Caco-2 (cell line): ENCODE data around the gene PDE10A. TPM values are rescaled to one million over a fixed set of nuclear protein-coding genes. Genes with fewer than 3 reads are reported as not detected.

Experiments used
- BruUV-seq: library from RNA; stranded (reverse); fragments of 400-500 nt; replicated peaks from 2 replicates; lab custom pipeline; 2021; lab: Mats Ljungman, UMichigan
- CTCF ChIA-PET: fragments of 300-600 bp; sonication (Branson Sonifier 250); formaldehyde crosslinking; loops from one replicate; lab custom pipeline; 2022; ENCODE audit warnings: antibody characterized with exemption; lab: Charles Lee
- POLR2A ChIA-PET: fragments of 300-600 bp; sonication (Branson Sonifier 250); formaldehyde crosslinking; loops from one replicate; lab custom pipeline; 2022; ENCODE audit warnings: antibody characterized with exemption; lab: Charles Lee
- DNase-seq, 2 experiments: peaks; one replicate each; pipeline versions ENCODE4 v3.0.0 to v3.0.0-alpha.2; 2020 to 2022
- H3K27me3 ChIP-seq: replicated peaks from 2 replicates; pipeline ENCODE4 v1.6.0; 2011; ENCODE audit warnings: low read length; ENCODE audit not compliant: control insufficient read depth, insufficient read depth
- H3K36me3 ChIP-seq: 2 replicates; pipeline ENCODE4 v1.5.1; 2011; ENCODE audit warnings: low read length; ENCODE audit not compliant: control insufficient read depth, insufficient read depth
- H3K4me1 ChIP-seq: fragments of 250-450 bp; sonication (Bioruptor Pico); 2 replicates; pipeline ENCODE4 v1.5.1; 2020; ENCODE audit warnings: mild to moderate bottlenecking
- H3K4me3 ChIP-seq: 2 replicates; pipeline ENCODE4 v1.5.1; 2011; ENCODE audit warnings: low read depth, mild to moderate bottlenecking, control low read depth, low read length
- H3K9me3 ChIP-seq: fragments of 250-450 bp; sonication (Bioruptor Pico); 2 replicates; pipeline ENCODE4 v1.5.1; 2020; ENCODE audit warnings: mild to moderate bottlenecking, moderate library complexity
- H3K27ac Mint-ChIP-seq: one replicate; pipeline ENCODE4 v1.8.0; 2022; ENCODE audit warnings: mixed read lengths; ENCODE audit not compliant: unreplicated experiment
- H3K27me3 Mint-ChIP-seq: one replicate; pipeline ENCODE4 v1.8.0; 2022; ENCODE audit warnings: mixed read lengths; ENCODE audit not compliant: insufficient read depth, unreplicated experiment
- H3K36me3 Mint-ChIP-seq: one replicate; pipeline ENCODE4 v1.8.0; 2022; ENCODE audit warnings: mild to moderate bottlenecking, mixed read lengths; ENCODE audit not compliant: insufficient read depth, unreplicated experiment
- H3K4me1 Mint-ChIP-seq: one replicate; pipeline ENCODE4 v1.8.0; 2022; ENCODE audit warnings: low read depth, mixed read lengths; ENCODE audit not compliant: unreplicated experiment
- H3K4me3 Mint-ChIP-seq: one replicate; pipeline ENCODE4 v1.8.0; 2022; ENCODE audit warnings: mild to moderate bottlenecking, moderate library complexity, mixed read lengths; ENCODE audit not compliant: unreplicated experiment
- H3K9me3 Mint-ChIP-seq: one replicate; pipeline ENCODE4 v1.8.0; 2022; ENCODE audit warnings: mixed read lengths; ENCODE audit not compliant: unreplicated experiment
- CTCF ChIP-seq, 2 experiments: fragments of 200-600 bp in 1 of 2; IDR thresholded peaks; 1 replicate in 1 of 2; 2 replicates in 1 of 2; pipeline versions ENCODE4 v1.5.1 to v1.8.0; 2011 to 2022; ENCODE audit warnings: antibody characterized with exemption in 1 of 2, control low read depth in 1 of 2, inconsistent platforms in 1 of 2, low read depth in 1 of 2, low read length in 1 of 2, mild to moderate bottlenecking in 1 of 2, moderate library complexity in 1 of 2; ENCODE audit not compliant: insufficient read depth in 1 of 2, severe bottlenecking in 1 of 2, unreplicated experiment in 1 of 2
- intact Hi-C: fragments of 100-400 bp; cut with micrococcal nuclease; formaldehyde crosslinking; loops from one replicate; pipeline ENCODE4 v1.10.0; 2022; ENCODE audit not compliant: unreplicated experiment
- total RNA-seq: library from RNA; stranded (reverse); gene quantifications from 2 replicates; pipeline ENCODE4 v1.2.3, GENCODE V29; 2022

The PDE10A gene
- total RNA-seq, 1 experiment from 2014 or later, result 3.4 TPM

- no peak for DNase-seq
- intact Hi-C loops, result no loop called here
- no peak for TF ChIP-seq CTCF (IDR thresholded peaks at IDR 0.05; ENCODE audit: insufficient read depth in 1 of 2, low read depth in 1 of 2, low read length in 1 of 2, severe bottlenecking in 1 of 2, unreplicated experiment in 1 of 2)
- H3K27me3 Mint-ChIP-seq, result no peaks in the 10 kb centered on the region
- BruUV-seq, result no TSS peak
- CTCF ChIA-PET, result no interaction called here
- no peak overlapping the region for H3K4me3 Mint-ChIP-seq
- H3K36me3 Mint-ChIP-seq, result no peaks in the 10 kb centered on the region
- POLR2A ChIA-PET, result no interaction called here
- Histone ChIP-seq H3K36me3 (no peaks in the 10 kb centered on the region), H3K4me1 (no peaks in the 10 kb centered on the region), H3K9me3 (peaks cover 2% of the 10 kb centered on the region; the same call in 1 of the 2 replicates), H3K27me3 (no peaks in the 10 kb centered on the region), H3K4me3 (no peak overlapping the region)
- H3K9me3 Mint-ChIP-seq, result peaks cover 10% of the 10 kb centered on the region
- H3K27ac Mint-ChIP-seq, result no peak overlapping the region
- H3K4me1 Mint-ChIP-seq, result no peaks in the 10 kb centered on the region
Observed at GRCh38 chr6:165458134-165458533, 204.9 kb downstream of the PDE10A start.

DNA sequence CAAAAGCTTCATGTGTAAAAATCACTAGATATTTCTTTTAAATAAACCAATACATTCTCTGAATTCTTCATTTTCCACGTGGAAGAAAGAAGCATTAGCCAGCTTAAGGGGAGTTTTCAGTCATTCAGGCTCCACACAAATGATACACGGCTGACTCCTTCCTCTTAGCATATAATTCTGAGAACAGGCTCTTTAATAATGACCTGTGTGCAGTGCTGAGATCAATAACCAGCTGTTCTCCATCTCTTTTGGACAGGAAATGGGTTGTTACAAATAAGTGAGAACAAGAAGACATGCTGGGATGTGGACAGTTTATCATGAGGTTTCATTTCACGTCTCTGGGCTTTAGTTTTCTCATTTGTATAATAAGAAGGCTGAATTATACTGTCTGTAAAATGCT, 206.8 kb downstream of the PDE10A start:
- intact Hi-C loops, result no loop called here
- Mint-ChIP-seq H3K36me3 (no peaks in the 10 kb centered on the region), H3K4me3 (no peak overlapping the region), H3K27me3 (no peaks in the 10 kb centered on the region), H3K4me1 (no peaks in the 10 kb centered on the region), H3K27ac (no peak overlapping the region), H3K9me3 (no peaks in the 10 kb centered on the region)
- Histone ChIP-seq H3K27me3 (no peaks in the 10 kb centered on the region), H3K4me1 (no peaks in the 10 kb centered on the region), H3K36me3 (no peaks in the 10 kb centered on the region), H3K4me3 (no peak overlapping the region), H3K9me3 (no peaks in the 10 kb centered on the region)
- CTCF ChIA-PET, result no interaction called here
- no TSS peak for BruUV-seq
- TF ChIP-seq CTCF (IDR thresholded peaks at IDR 0.05; ENCODE audit: insufficient read depth in 1 of 2, low read depth in 1 of 2, low read length in 1 of 2, severe bottlenecking in 1 of 2, unreplicated experiment in 1 of 2), result no peak
- DNase-seq, result no peak
- POLR2A ChIA-PET, result no interaction called here

DNA sequence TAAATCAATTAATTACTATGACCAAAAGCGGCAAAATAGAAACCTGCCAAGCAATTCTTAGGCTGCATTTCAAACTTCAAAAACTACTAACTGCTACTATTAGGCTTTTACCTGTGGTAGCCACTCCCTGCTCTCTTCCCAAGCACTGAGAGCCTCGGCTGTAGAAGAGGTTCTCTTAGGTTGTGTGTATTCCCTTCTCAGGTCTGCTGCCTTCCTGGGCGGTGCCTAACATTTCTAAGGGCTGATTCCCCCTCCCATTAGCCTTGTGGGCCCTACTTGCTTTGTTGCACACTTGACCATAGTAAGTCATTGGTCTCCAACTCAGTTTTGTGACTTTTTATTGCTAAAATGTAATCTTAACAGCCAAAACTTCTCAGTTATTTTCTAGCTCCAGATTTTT, 207.6 kb downstream of the PDE10A start:
- intact Hi-C loops, result no loop called here
- H3K36me3 ChIP-seq, result no peaks in the 10 kb centered on the region
- Mint-ChIP-seq H3K9me3 (no peaks in the 10 kb centered on the region), H3K27me3 (no peaks in the 10 kb centered on the region), H3K27ac (no peak overlapping the region), H3K4me3 (no peak overlapping the region), H3K4me1 (no peaks in the 10 kb centered on the region), H3K36me3 (no peaks in the 10 kb centered on the region)
- CTCF ChIA-PET, result no interaction called here
- BruUV-seq, result no TSS peak
- DNase-seq, result no peak
- H3K4me1 ChIP-seq, result no peaks in the 10 kb centered on the region
- no peaks in the 10 kb centered on the region for H3K9me3 ChIP-seq
- H3K4me3 ChIP-seq, result no peak overlapping the region
- no peaks in the 10 kb centered on the region for H3K27me3 ChIP-seq
- POLR2A ChIA-PET, result no interaction called here
- no peak for TF ChIP-seq CTCF (IDR thresholded peaks at IDR 0.05; ENCODE audit: insufficient read depth in 1 of 2, low read depth in 1 of 2, low read length in 1 of 2, severe bottlenecking in 1 of 2, unreplicated experiment in 1 of 2)
